GM12878 (cell line): ENCODE measurements around the gene HM13. TPM values are rescaled to one million over a fixed set of nuclear protein-coding genes. Genes with fewer than 3 reads are reported as not detected.
"Not testable (repeated sequence)": the region's sequence is repeated elsewhere in the genome, so short reads cannot be mapped to it uniquely, and the experiment has no call there.

Source experiments
- ATAC-seq: fragments of 200-7000 bp; cut with Tn5 transposase; 3 replicates; pipeline ENCODE4 v1.9.1; 2020; ENCODE audit warnings: mild to moderate bottlenecking, moderate library complexity
- BruUV-seq: library from RNA; stranded (reverse); fragments of 400-500 nt; replicated peaks from 2 replicates; lab custom pipeline; 2021; lab: Mats Ljungman, UMichigan
- CTCF ChIA-PET: fragments of 300-600 bp; sonication (Branson Sonifier 250); formaldehyde crosslinking; extraction: SDS; loops from one replicate; lab custom pipeline; 2021; ENCODE audit warnings: inconsistent platforms; lab: Yijun Ruan, JAX
- POLR2A ChIA-PET: fragments of 350-600 bp; formaldehyde crosslinking; extraction: SDS; loops from one replicate; lab custom pipeline; 2021; ENCODE audit warnings: inconsistent platforms; lab: Charles Lee
- RAD21 ChIA-PET: fragments of 300-600 bp; sonication (Branson Sonifier 250); formaldehyde crosslinking; loops from one replicate; lab custom pipeline; 2023; ENCODE audit warnings: antibody characterized with exemption; ENCODE audit not compliant: unreplicated experiment; lab: Charles Lee
- SMC1A ChIA-PET: fragments of 300-600 bp; sonication (Branson Sonifier 250); formaldehyde crosslinking; loops from one replicate; lab custom pipeline; 2023; ENCODE audit not compliant: unreplicated experiment, uncharacterized antibody; lab: Charles Lee
- DNase-seq: peaks from one replicate; pipeline ENCODE4 v3.0.0-alpha.2; 2011; ENCODE audit warnings: low read depth, low spot score
- FAIRE-seq: peaks from 3 replicates; lab custom pipeline; 2011; peaks lifted over from hg19 to GRCh38; lab: Jason Lieb, UNC
- H2AFZ ChIP-seq: 2 replicates; pipeline ENCODE4 v1.6.0; 2011; ENCODE audit warnings: low read depth, low read length, control low read depth; ENCODE audit not compliant: control insufficient read depth
- H3K27ac ChIP-seq: 2 replicates; pipeline ENCODE4 v1.5.1; 2011; ENCODE audit warnings: control low read depth; ENCODE audit not compliant: control insufficient read depth, insufficient read depth
- H3K27me3 ChIP-seq, 2 experiments: replicated peaks in 1 of 2; 2 replicates each; pipeline versions ENCODE4 v1.6.0 to v1.6.1; 2011; ENCODE audit warnings: low read length in 1 of 2; ENCODE audit not compliant: control insufficient read depth in 2 of 2, insufficient read depth in 2 of 2
- H3K36me3 ChIP-seq, 2 experiments: 2 replicates each; pipeline ENCODE4 v1.5.1; 2011; ENCODE audit warnings: low read length in 1 of 2; ENCODE audit not compliant: control insufficient read depth in 2 of 2, insufficient read depth in 2 of 2
- H3K4me1 ChIP-seq: 2 replicates; pipeline ENCODE4 v1.6.1; 2011; ENCODE audit warnings: mild to moderate bottlenecking, low read length, moderate library complexity, mixed read lengths; ENCODE audit not compliant: control insufficient read depth, insufficient read depth
- H3K4me2 ChIP-seq: 2 replicates; pipeline ENCODE4 v1.6.0; 2011; ENCODE audit warnings: control low read depth; ENCODE audit not compliant: control insufficient read depth, insufficient read depth
- H3K4me3 ChIP-seq: fragments of 200-600 bp; sonication (generic); 2 replicates; pipeline ENCODE4 v1.5.1; 2016
- H3K79me2 ChIP-seq: 2 replicates; pipeline ENCODE4 v1.6.0; 2011; ENCODE audit warnings: low read length; ENCODE audit not compliant: control insufficient read depth, insufficient read depth
- H3K9ac ChIP-seq: 2 replicates; pipeline ENCODE4 v1.8.0; 2011; ENCODE audit warnings: low read length, control low read depth, mixed read lengths; ENCODE audit not compliant: control insufficient read depth, insufficient read depth
- H3K9me3 ChIP-seq: replicated peaks from 3 replicates; pipeline ENCODE4 v1.5.1; 2011; ENCODE audit warnings: mild to moderate bottlenecking, low read length; ENCODE audit not compliant: control insufficient read depth, insufficient read depth
- H4K20me1 ChIP-seq: 2 replicates; pipeline ENCODE4 v1.6.0; 2011; ENCODE audit not compliant: control insufficient read depth, insufficient read depth
- MTA3 ChIP-seq: IDR thresholded peaks from 2 replicates; pipeline ENCODE4 v1.6.1; 2012; ENCODE audit warnings: low read length, inconsistent platforms, borderline replicate concordance
- MYC ChIP-seq: IDR thresholded peaks from 2 replicates; pipeline ENCODE4 v1.6.1; 2011; ENCODE audit warnings: mild to moderate bottlenecking, low read length, moderate library complexity, inconsistent platforms; ENCODE audit not compliant: insufficient read depth, insufficient replicate concordance, insufficient read length, severe bottlenecking
- NFIC ChIP-seq: IDR thresholded peaks from 2 replicates; pipeline ENCODE4 v1.6.1; 2012; ENCODE audit warnings: low read depth, mild to moderate bottlenecking, inconsistent platforms, low read length, moderate library complexity
- RAD21 ChIP-seq: IDR thresholded peaks from 2 replicates; pipeline ENCODE4 v1.6.1; 2011; ENCODE audit warnings: mild to moderate bottlenecking, low read depth, low read length, moderate library complexity; ENCODE audit not compliant: insufficient read depth
- WGBS: methylation state at CpG from one replicate; pipeline ENCODE4 v1.1.6; 2016; ENCODE audit warnings: low lambda C conversion rate; ENCODE audit not compliant: insufficient replicate concordance, insufficient coverage; ENCODE audit errors: missing lambda C conversion rate; 5-methylcytosine and 5-hydroxymethylcytosine counted together
- in situ Hi-C: fragments of 300-500 bp; cut with MboI; formaldehyde crosslinking; loops from 9 replicates; pipeline ENCODE4 v1.14.3; 2018; ENCODE audit warnings: mixed read lengths
- intact Hi-C: fragments of 100-400 bp; cut with micrococcal nuclease; formaldehyde crosslinking; loops from one replicate; pipeline ENCODE4 v1.14.2; 2022; ENCODE audit not compliant: unreplicated experiment
- polyA plus RNA-seq, 11 experiments: library from polyadenylated mRNA; depleted of rRNA in 4 of 11; unstranded in 6 of 11; stranded (reverse) in 5 of 11; fragments of >200 nt; fragmentation: Nextera tagmentation in 4 of 11; fragmentation: Illumina TruSeq in 1 of 11; extraction: Ambion mirVana in 4 of 11; extraction: Trizol in 1 of 11; gene quantifications; 1 replicate in 1 of 11; 2 replicates in 10 of 11; pipeline versions ENCODE4 v1.2.1 to v1.2.3, GENCODE V29; 2011 to 2016; ENCODE audit warnings: inconsistent platforms in 2 of 11, missing spikeins in 2 of 11, low read depth in 1 of 11
- total RNA-seq, 4 experiments: library from RNA; depleted of rRNA in 3 of 4; stranded (reverse); fragments of >200 nt in 3 of 4; fragmentation: Illumina TruSeq in 1 of 4; extraction: Trizol in 1 of 4; gene quantifications; 2 replicates each; pipeline versions ENCODE4 v1.2.1 to v1.2.3, GENCODE V29; 2013 to 2021
- TF ChIP-seq, protein P1 (sequence below): IDR thresholded peaks from 2 replicates; pipeline ENCODE4 v1.6.1; 2011; ENCODE audit warnings: mild to moderate bottlenecking, low read depth, low read length, moderate library complexity; ENCODE audit not compliant: insufficient replicate concordance
- TF ChIP-seq, protein P2 (sequence below): fragments of 450-650 bp; IDR thresholded peaks from 2 replicates; pipeline ENCODE4 v1.6.1; 2014; ENCODE audit warnings: mild to moderate bottlenecking
- TF ChIP-seq, protein P3 (sequence below): fragments of 450-650 bp; IDR thresholded peaks from 2 replicates; pipeline ENCODE4 v1.6.1; 2017; ENCODE audit warnings: mild to moderate bottlenecking, moderate library complexity

The HM13 gene
- total and polyA plus RNA-seq, 10 of the 15 experiments (the other 5 are each of a cell fraction or from before 2014, with no cell fraction given): 4.8 to 185 (median 81.7) TPM

DNA sequence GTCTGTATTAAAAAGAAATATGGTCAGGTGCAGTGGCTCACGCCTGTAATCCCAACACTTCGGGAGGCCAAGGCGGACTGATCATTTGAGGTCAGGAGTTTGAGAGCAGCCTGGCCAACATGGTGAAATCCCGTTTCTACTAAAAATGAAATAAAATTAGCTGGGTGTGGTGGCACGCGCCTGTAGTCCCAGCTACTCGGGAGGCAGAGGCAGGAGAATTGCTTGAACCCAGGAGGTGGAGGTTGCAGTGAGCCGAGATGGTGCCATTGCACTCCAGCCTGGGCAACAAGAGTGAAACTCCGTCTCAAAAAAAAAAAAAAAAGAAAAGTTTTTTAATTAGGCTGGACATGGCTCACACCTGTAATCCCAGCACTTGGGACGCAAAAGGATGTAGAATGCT lies 60.7 kb downstream of the HM13 start:
- in situ Hi-C loops: loop anchor here (5.0 kb wide), 1 partner anchor 32 kb away; the partner anchor contains the start of gene ID1
- H3K79me2 ChIP-seq, H3K9me3 ChIP-seq, RAD21 ChIA-PET, H3K9ac ChIP-seq, H3K27me3 ChIP-seq, H3K27ac ChIP-seq, FAIRE-seq, BruUV-seq, H3K4me3 ChIP-seq, intact Hi-C loops, H3K36me3 ChIP-seq, ATAC-seq, H4K20me1 ChIP-seq, H3K4me2 ChIP-seq, H2AFZ ChIP-seq, DNase-seq: not testable (repeated sequence)
- ChIA-PET CTCF (interaction anchor here (1.6 to 29.1 kb wide), 2 partner anchors 15 to 36 kb away, joined by 5 to 958 read pairs; partner anchors contain the start of gene ID1), SMC1A (interaction anchor here (1.5 to 1.6 kb wide), 2 partner anchors 30 to 37 kb away, joined by 4 to 5 read pairs; partner anchors contain the start of gene ID1), POLR2A (interaction anchor here (0.7 kb wide), 2 partner anchors 27 to 33 kb away, joined by 3 read pairs; no protein-coding TSS in a partner anchor)
- WGBS: 93% methylated on average over 9 of the region's 10 CpGs
- peaks cover 12% of the 10 kb centered on the region for H3K4me1 ChIP-seq

DNA sequence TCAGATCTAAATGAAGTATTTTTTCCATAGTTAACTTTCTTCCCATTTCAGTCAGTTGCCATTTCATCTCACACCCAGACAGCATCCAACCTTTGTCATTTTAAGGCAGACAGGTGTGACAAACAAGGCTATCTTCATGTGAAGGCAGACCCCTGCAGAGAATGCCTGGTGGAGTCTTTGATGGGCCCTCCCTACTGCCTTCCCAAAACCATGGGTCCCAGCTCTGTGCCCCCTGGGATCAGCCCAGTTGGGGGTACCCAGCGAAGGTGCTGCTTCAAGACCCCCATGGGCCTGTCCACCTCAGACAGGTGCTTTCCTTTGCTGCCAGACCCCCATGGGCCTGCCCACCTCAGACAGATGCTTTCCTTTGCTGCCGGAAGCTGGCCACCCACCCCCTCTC lies 62.5 kb downstream of the HM13 start:
- Histone ChIP-seq H4K20me1 (no peaks in the 10 kb centered on the region), H3K9ac (no peak overlapping the region), H3K27ac (no peak overlapping the region), H2AFZ (no peak overlapping the region), H3K4me2 (no peak overlapping the region), H3K36me3 (no peaks in the 10 kb centered on the region), H3K27me3 (no peaks in the 10 kb centered on the region; a peak in 1 of 4 replicates), H3K4me1 (peaks cover 12% of the 10 kb centered on the region), H3K9me3 (no peaks in the 10 kb centered on the region), H3K4me3 (no peak overlapping the region), H3K79me2 (no peaks in the 10 kb centered on the region)
- no TSS peak for BruUV-seq
- no peak for DNase-seq
- POLR2A ChIA-PET: interaction anchor here (1.3 kb wide), 1 partner anchor 16 kb away, joined by 3 read pairs; no protein-coding TSS in a partner anchor
- RAD21 ChIA-PET: interaction anchor here (1.0 kb wide), 1 partner anchor 36 kb away, joined by 3 read pairs; no protein-coding TSS in a partner anchor
- no peak for ATAC-seq
- SMC1A ChIA-PET: no interaction called here
- 14% methylated on average over 2 of the region's 2 CpGs for WGBS
- in situ Hi-C loops (no loop called here), intact Hi-C loops (no loop called here)
- no peak for FAIRE-seq
- CTCF ChIA-PET: interaction anchor here (0.5 to 29.1 kb wide), 2 partner anchors 24 to 34 kb away, joined by 3 to 958 read pairs; partner anchors contain the start of gene ID1
- TF ChIP-seq, protein P1, sequence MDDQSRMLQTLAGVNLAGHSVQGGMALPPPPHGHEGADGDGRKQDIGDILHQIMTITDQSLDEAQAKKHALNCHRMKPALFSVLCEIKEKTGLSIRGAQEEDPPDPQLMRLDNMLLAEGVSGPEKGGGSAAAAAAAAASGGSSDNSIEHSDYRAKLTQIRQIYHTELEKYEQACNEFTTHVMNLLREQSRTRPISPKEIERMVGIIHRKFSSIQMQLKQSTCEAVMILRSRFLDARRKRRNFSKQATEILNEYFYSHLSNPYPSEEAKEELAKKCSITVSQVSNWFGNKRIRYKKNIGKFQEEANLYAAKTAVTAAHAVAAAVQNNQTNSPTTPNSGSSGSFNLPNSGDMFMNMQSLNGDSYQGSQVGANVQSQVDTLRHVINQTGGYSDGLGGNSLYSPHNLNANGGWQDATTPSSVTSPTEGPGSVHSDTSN: no peak
- no peak for TF ChIP-seq RAD21
- TF ChIP-seq, protein P2, sequence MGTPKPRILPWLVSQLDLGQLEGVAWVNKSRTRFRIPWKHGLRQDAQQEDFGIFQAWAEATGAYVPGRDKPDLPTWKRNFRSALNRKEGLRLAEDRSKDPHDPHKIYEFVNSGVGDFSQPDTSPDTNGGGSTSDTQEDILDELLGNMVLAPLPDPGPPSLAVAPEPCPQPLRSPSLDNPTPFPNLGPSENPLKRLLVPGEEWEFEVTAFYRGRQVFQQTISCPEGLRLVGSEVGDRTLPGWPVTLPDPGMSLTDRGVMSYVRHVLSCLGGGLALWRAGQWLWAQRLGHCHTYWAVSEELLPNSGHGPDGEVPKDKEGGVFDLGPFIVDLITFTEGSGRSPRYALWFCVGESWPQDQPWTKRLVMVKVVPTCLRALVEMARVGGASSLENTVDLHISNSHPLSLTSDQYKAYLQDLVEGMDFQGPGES: no peak
- no peak for TF ChIP-seq NFIC
- TF ChIP-seq MTA3: no peak
- TF ChIP-seq MYC: no peak
- TF ChIP-seq, protein P3, sequence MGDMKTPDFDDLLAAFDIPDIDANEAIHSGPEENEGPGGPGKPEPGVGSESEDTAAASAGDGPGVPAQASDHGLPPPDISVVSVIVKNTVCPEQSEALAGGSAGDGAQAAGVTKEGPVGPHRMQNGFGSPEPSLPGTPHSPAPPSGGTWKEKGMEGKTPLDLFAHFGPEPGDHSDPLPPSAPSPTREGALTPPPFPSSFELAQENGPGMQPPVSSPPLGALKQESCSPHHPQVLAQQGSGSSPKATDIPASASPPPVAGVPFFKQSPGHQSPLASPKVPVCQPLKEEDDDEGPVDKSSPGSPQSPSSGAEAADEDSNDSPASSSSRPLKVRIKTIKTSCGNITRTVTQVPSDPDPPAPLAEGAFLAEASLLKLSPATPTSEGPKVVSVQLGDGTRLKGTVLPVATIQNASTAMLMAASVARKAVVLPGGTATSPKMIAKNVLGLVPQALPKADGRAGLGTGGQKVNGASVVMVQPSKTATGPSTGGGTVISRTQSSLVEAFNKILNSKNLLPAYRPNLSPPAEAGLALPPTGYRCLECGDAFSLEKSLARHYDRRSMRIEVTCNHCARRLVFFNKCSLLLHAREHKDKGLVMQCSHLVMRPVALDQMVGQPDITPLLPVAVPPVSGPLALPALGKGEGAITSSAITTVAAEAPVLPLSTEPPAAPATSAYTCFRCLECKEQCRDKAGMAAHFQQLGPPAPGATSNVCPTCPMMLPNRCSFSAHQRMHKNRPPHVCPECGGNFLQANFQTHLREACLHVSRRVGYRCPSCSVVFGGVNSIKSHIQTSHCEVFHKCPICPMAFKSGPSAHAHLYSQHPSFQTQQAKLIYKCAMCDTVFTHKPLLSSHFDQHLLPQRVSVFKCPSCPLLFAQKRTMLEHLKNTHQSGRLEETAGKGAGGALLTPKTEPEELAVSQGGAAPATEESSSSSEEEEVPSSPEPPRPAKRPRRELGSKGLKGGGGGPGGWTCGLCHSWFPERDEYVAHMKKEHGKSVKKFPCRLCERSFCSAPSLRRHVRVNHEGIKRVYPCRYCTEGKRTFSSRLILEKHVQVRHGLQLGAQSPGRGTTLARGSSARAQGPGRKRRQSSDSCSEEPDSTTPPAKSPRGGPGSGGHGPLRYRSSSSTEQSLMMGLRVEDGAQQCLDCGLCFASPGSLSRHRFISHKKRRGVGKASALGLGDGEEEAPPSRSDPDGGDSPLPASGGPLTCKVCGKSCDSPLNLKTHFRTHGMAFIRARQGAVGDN: no peak
